SK-N-SH treated with all-trans-retinoic acid at 6 μM for 48 hours (cell line): ENCODE data around the gene AFAP1.

ENCODE experiments used
- ATAC-seq: fragments of 200-7000 bp; cut with Tn5 transposase; 3 replicates; pipeline ENCODE4 v1.9.1; 2020; ENCODE audit warnings: mild to moderate bottlenecking, moderate library complexity
- ARNTL ChIP-seq: fragments of 450-650 bp; formaldehyde crosslinking; IDR thresholded peaks from 2 replicates; pipeline ENCODE4 v1.5.0; 2020; ENCODE audit warnings: low read depth, mild to moderate bottlenecking, moderate library complexity, borderline replicate concordance
- BACH2 ChIP-seq: fragments of 250-450 bp; sonication (Bioruptor Pico); IDR thresholded peaks from 2 replicates; pipeline ENCODE4 v1.9.0; 2021; ENCODE audit warnings: mild to moderate bottlenecking, borderline replicate concordance
- CSDC2 ChIP-seq: fragments of 250-450 bp; sonication (Bioruptor Pico); IDR thresholded peaks from 2 replicates; pipeline ENCODE4 v1.5.0; 2020; ENCODE audit warnings: mild to moderate bottlenecking, moderate library complexity
- GLIS3 ChIP-seq: fragments of 250-450 bp; sonication (Bioruptor Pico); IDR thresholded peaks from 2 replicates; pipeline ENCODE4 v1.5.0; 2020; ENCODE audit warnings: mild to moderate bottlenecking, moderate library complexity
- ISL1 ChIP-seq: fragments of 250-450 bp; sonication (Bioruptor Pico); IDR thresholded peaks from 2 replicates; pipeline ENCODE4 v2.1.2; 2022; ENCODE audit warnings: mild to moderate bottlenecking, moderate library complexity
- OSR1 ChIP-seq: fragments of 250-450 bp; sonication (Bioruptor Pico); IDR thresholded peaks from 2 replicates; pipeline ENCODE4 v1.8.0; 2022; ENCODE audit warnings: moderate library complexity, mild to moderate bottlenecking, inconsistent platforms
- PPARA ChIP-seq: fragments of 250-450 bp; sonication (Bioruptor Pico); IDR thresholded peaks from 2 replicates; pipeline ENCODE4 v1.5.0; 2020; ENCODE audit warnings: mild to moderate bottlenecking, borderline replicate concordance
- RARB ChIP-seq: fragments of 250-450 bp; sonication (Bioruptor Pico); IDR thresholded peaks from 2 replicates; pipeline ENCODE4 v1.8.0; 2021; ENCODE audit warnings: mild to moderate bottlenecking, moderate library complexity
- SNAI2 ChIP-seq: fragments of 250-450 bp; sonication (Bioruptor Pico); IDR thresholded peaks from 2 replicates; pipeline ENCODE4 v1.5.0; 2020; ENCODE audit warnings: mild to moderate bottlenecking, moderate library complexity
- TCF4 ChIP-seq: fragments of 250-450 bp; sonication (Bioruptor Pico); IDR thresholded peaks from 2 replicates; pipeline ENCODE4 v1.8.0; 2021; ENCODE audit warnings: mild to moderate bottlenecking, moderate library complexity, borderline replicate concordance
- TOX ChIP-seq: fragments of 250-450 bp; sonication (Bioruptor Pico); IDR thresholded peaks from 2 replicates; pipeline ENCODE4 v1.8.0; 2021; ENCODE audit warnings: mild to moderate bottlenecking, moderate library complexity, borderline replicate concordance
- ZC3H10 ChIP-seq: fragments of 250-450 bp; sonication (Bioruptor Pico); IDR thresholded peaks from 2 replicates; pipeline ENCODE4 v1.5.1; 2021; ENCODE audit warnings: mild to moderate bottlenecking, moderate library complexity
- ZFP3 ChIP-seq: fragments of 250-450 bp; sonication (Bioruptor Pico); IDR thresholded peaks from 2 replicates; pipeline ENCODE4 v1.5.0; 2020; ENCODE audit warnings: mild to moderate bottlenecking, moderate library complexity
- ZFP30 ChIP-seq: fragments of 450-650 bp; formaldehyde crosslinking; IDR thresholded peaks from 2 replicates; pipeline ENCODE4 v1.5.0; 2022; ENCODE audit warnings: mild to moderate bottlenecking, moderate library complexity
- ZNF565 ChIP-seq: fragments of 450-650 bp; formaldehyde crosslinking; conservative IDR thresholded peaks from 2 replicates; pipeline ENCODE4 v1.5.0; 2020; ENCODE audit warnings: low read depth, mild to moderate bottlenecking, moderate library complexity
- ZNF70 ChIP-seq: fragments of 450-650 bp; formaldehyde crosslinking; IDR thresholded peaks from 2 replicates; pipeline ENCODE4 v1.5.0; 2020; ENCODE audit warnings: mild to moderate bottlenecking, moderate library complexity
- ZNF8 ChIP-seq: fragments of 450-650 bp; formaldehyde crosslinking; IDR thresholded peaks from 2 replicates; pipeline ENCODE4 v1.5.0; 2020; ENCODE audit warnings: mild to moderate bottlenecking, moderate library complexity
- TF ChIP-seq, protein P1 (sequence below): fragments of 250-450 bp; sonication (Bioruptor Pico); IDR thresholded peaks from 2 replicates; pipeline ENCODE4 v1.8.0; 2020; ENCODE audit warnings: mild to moderate bottlenecking, moderate library complexity, borderline replicate concordance
- TF ChIP-seq, protein P2 (sequence below): fragments of 250-450 bp; sonication (Bioruptor Pico); IDR thresholded peaks from 2 replicates; pipeline ENCODE4 v1.5.1; 2021; ENCODE audit warnings: mild to moderate bottlenecking, moderate library complexity
- TF ChIP-seq, protein P3 (sequence below): fragments of 250-450 bp; sonication (Bioruptor Pico); IDR thresholded peaks from 2 replicates; pipeline ENCODE4 v1.5.0; 2020; ENCODE audit warnings: mild to moderate bottlenecking, moderate library complexity
- TF ChIP-seq, protein P4 (sequence below): fragments of 250-450 bp; sonication (Bioruptor Pico); IDR thresholded peaks from 2 replicates; pipeline ENCODE4 v1.8.0; 2021; ENCODE audit warnings: low read depth, mild to moderate bottlenecking, moderate library complexity, borderline replicate concordance
- TF ChIP-seq, protein P5 (sequence below): fragments of 250-450 bp; sonication (Bioruptor Pico); IDR thresholded peaks from 2 replicates; pipeline ENCODE4 v1.5.1; 2020; ENCODE audit warnings: low read depth, mild to moderate bottlenecking, moderate library complexity

The AFAP1 gene

DNA sequence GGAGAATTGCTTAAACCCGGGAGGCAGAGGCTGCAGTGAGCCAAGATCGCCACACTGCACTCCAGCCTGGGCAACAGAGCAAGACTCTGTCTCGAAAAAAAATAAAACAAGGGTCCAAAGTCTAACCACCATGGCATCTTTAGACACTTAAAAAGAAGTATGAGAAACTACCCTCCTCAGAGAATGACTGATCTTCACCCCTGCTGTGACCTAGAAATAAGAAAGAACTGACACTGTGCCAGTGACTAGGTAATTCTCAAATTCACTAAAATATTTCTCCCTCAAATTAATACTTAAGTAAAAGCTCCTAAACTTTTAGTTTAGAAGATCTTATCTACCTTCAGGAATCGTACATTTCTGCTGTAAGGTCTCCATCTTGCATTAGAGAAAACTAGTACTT is 80.3 kb downstream of the AFAP1 start:
- no peak for TF ChIP-seq OSR1 (CRISPR knock-in tag)
- no peak for TF ChIP-seq ZFP3
- TF ChIP-seq, protein P1, sequence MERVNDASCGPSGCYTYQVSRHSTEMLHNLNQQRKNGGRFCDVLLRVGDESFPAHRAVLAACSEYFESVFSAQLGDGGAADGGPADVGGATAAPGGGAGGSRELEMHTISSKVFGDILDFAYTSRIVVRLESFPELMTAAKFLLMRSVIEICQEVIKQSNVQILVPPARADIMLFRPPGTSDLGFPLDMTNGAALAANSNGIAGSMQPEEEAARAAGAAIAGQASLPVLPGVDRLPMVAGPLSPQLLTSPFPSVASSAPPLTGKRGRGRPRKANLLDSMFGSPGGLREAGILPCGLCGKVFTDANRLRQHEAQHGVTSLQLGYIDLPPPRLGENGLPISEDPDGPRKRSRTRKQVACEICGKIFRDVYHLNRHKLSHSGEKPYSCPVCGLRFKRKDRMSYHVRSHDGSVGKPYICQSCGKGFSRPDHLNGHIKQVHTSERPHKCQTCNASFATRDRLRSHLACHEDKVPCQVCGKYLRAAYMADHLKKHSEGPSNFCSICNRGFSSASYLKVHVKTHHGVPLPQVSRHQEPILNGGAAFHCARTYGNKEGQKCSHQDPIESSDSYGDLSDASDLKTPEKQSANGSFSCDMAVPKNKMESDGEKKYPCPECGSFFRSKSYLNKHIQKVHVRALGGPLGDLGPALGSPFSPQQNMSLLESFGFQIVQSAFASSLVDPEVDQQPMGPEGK: no peak
- TF ChIP-seq TOX: no peak
- no peak for TF ChIP-seq ARNTL (CRISPR knock-in tag)
- TF ChIP-seq PPARA: no peak
- no peak for TF ChIP-seq ZFP30 (CRISPR knock-in tag)
- TF ChIP-seq ZNF70 (CRISPR knock-in tag): no peak
- TF ChIP-seq, protein P2, sequence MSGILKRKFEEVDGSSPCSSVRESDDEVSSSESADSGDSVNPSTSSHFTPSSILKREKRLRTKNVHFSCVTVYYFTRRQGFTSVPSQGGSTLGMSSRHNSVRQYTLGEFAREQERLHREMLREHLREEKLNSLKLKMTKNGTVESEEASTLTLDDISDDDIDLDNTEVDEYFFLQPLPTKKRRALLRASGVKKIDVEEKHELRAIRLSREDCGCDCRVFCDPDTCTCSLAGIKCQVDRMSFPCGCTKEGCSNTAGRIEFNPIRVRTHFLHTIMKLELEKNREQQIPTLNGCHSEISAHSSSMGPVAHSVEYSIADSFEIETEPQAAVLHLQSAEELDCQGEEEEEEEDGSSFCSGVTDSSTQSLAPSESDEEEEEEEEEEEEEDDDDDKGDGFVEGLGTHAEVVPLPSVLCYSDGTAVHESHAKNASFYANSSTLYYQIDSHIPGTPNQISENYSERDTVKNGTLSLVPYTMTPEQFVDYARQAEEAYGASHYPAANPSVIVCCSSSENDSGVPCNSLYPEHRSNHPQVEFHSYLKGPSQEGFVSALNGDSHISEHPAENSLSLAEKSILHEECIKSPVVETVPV (CRISPR knock-in tag): no peak
- TF ChIP-seq ZC3H10 (CRISPR knock-in tag): no peak
- TF ChIP-seq, protein P3, sequence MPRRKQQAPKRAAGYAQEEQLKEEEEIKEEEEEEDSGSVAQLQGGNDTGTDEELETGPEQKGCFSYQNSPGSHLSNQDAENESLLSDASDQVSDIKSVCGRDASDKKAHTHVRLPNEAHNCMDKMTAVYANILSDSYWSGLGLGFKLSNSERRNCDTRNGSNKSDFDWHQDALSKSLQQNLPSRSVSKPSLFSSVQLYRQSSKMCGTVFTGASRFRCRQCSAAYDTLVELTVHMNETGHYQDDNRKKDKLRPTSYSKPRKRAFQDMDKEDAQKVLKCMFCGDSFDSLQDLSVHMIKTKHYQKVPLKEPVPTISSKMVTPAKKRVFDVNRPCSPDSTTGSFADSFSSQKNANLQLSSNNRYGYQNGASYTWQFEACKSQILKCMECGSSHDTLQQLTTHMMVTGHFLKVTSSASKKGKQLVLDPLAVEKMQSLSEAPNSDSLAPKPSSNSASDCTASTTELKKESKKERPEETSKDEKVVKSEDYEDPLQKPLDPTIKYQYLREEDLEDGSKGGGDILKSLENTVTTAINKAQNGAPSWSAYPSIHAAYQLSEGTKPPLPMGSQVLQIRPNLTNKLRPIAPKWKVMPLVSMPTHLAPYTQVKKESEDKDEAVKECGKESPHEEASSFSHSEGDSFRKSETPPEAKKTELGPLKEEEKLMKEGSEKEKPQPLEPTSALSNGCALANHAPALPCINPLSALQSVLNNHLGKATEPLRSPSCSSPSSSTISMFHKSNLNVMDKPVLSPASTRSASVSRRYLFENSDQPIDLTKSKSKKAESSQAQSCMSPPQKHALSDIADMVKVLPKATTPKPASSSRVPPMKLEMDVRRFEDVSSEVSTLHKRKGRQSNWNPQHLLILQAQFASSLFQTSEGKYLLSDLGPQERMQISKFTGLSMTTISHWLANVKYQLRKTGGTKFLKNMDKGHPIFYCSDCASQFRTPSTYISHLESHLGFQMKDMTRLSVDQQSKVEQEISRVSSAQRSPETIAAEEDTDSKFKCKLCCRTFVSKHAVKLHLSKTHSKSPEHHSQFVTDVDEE (CRISPR knock-in tag): no peak
- TF ChIP-seq ISL1 (CRISPR knock-in tag): no peak
- no peak for TF ChIP-seq ZNF565 (CRISPR knock-in tag)
- TF ChIP-seq SNAI2 (CRISPR knock-in tag): no peak
- TF ChIP-seq BACH2 (CRISPR knock-in tag): no peak
- TF ChIP-seq CSDC2 (CRISPR knock-in tag): no peak
- no peak for TF ChIP-seq ZNF8 (CRISPR knock-in tag)
- TF ChIP-seq, all 23 proteins: peak for 0
- ATAC-seq: no peak

DNA sequence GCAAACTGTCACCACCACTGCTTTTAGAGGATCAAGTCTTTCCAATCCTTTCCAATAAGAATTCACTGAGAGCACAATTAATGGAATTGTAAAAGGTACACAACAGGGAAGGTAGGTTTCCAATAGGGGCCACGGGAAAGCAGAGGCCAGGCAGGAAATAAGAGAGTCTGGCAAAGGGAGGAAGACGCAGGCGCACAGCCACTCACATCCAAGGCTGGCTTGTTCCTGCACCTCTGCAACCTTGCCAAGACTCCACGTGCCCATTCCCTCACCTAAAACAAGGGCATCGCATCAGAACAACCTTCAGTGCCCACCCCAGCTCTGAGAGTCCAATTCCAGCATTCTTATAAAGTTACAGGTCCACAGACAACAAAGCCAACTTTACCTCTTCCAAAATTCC is 81.2 kb downstream of the AFAP1 start:
- TF ChIP-seq TOX (no peak), ZNF70 (CRISPR knock-in tag) (no peak), GLIS3 (CRISPR knock-in tag) (no peak), ZC3H10 (CRISPR knock-in tag) (no peak), ZNF8 (CRISPR knock-in tag) (no peak)
- TF ChIP-seq, protein P3 (CRISPR knock-in tag): no peak
- TF ChIP-seq, protein P4, sequence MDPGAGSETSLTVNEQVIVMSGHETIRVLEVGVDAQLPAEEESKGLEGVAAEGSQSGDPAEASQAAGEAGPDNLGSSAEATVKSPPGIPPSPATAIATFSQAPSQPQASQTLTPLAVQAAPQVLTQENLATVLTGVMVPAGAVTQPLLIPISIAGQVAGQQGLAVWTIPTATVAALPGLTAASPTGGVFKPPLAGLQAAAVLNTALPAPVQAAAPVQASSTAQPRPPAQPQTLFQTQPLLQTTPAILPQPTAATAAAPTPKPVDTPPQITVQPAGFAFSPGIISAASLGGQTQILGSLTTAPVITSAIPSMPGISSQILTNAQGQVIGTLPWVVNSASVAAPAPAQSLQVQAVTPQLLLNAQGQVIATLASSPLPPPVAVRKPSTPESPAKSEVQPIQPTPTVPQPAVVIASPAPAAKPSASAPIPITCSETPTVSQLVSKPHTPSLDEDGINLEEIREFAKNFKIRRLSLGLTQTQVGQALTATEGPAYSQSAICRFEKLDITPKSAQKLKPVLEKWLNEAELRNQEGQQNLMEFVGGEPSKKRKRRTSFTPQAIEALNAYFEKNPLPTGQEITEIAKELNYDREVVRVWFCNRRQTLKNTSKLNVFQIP: no peak
- TF ChIP-seq, all 23 proteins: peak for 0
- no peak for ATAC-seq

DNA sequence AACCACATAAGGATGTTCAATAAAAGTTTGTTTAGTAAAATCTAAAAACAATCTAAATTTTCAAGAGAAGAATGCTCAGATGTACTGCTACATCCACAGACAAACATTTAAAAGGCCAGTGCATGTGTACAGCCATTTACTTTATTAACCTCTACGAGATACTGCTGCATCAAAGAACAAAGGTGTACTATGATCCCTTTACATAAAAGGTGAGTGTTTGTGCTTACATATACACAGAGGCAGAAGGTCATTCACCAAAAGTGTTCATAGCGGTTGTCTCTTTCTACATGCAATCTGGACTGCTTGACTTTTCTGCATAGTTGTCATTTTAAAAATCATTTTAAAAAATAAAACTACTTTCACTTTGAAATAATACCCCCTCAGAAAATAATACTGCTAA is 81.7 kb downstream of the AFAP1 start:
- TF ChIP-seq, protein P5, sequence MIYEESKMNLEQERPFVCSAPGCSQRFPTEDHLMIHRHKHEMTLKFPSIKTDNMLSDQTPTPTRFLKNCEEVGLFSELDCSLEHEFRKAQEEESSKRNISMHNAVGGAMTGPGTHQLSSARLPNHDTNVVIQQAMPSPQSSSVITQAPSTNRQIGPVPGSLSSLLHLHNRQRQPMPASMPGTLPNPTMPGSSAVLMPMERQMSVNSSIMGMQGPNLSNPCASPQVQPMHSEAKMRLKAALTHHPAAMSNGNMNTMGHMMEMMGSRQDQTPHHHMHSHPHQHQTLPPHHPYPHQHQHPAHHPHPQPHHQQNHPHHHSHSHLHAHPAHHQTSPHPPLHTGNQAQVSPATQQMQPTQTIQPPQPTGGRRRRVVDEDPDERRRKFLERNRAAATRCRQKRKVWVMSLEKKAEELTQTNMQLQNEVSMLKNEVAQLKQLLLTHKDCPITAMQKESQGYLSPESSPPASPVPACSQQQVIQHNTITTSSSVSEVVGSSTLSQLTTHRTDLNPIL (CRISPR knock-in tag): no peak
- TF ChIP-seq ZNF8 (CRISPR knock-in tag): no peak
- TF ChIP-seq TCF4: no peak
- no peak for TF ChIP-seq ZNF565 (CRISPR knock-in tag)
- no peak for TF ChIP-seq ISL1 (CRISPR knock-in tag)
- TF ChIP-seq RARB (CRISPR knock-in tag): no peak
- no peak for TF ChIP-seq ZC3H10 (CRISPR knock-in tag)
- no peak for TF ChIP-seq BACH2 (CRISPR knock-in tag)
- ATAC-seq: no peak
